ENCODE measurements around the gene DUSP2.

The DUSP2 gene

DNA sequence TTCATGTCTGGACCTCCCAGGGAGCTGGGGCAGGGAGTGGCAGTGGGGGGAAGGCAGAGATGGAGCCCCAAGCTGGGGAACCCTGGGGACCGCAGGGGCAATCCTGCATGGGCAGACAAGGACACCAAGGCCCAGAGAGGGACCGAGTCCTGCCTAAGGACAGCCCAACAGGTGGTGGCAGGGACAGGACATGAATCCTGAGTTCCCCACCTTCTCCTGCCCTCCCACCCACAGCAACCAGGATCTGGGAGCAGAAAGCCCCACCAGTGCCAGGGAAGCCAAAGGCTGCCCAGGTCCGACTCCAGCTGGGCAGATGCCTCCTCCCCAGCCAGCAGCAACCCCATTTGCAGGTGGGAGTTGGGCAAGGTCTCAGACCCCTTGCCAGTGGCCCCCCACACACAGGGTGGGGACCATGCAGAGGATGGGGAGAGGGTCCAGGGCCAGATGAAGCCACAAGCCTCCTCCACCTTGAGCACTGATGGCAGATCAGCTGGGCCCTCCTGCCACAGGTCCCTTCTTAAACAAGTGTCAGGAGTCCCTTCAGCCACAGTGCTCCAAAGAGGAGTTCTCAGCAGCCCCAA is 35.2 kb downstream of the DUSP2 start:
- WGBS, result 90% methylated on average over 3 of the region's 3 CpGs
- Histone ChIP-seq H3K9me3 (ENCODE audit: insufficient read depth, low read depth, low read length) (0 out of 2 replicates have a peak, but pooled peaks cover 2% of the 10 kb centered on the region), H3K4me3 (ENCODE audit: low read length) (no peak overlapping the region), H3K4me1 (ENCODE audit: insufficient read depth, low read length) (peaks cover 23% of the 10 kb centered on the region), H3K9ac (ENCODE audit: low read depth, low read length) (no peak overlapping the region), H3K27me3 (ENCODE audit: insufficient read depth, low read length) (peaks cover 4% of the 10 kb centered on the region; the same call in 1 of the 2 replicates), H3K36me3 (ENCODE audit: insufficient read depth, low read length) (no peaks in the 10 kb centered on the region), H3K27ac (ENCODE audit: low read depth, low read length) (no peak overlapping the region)

DNA sequence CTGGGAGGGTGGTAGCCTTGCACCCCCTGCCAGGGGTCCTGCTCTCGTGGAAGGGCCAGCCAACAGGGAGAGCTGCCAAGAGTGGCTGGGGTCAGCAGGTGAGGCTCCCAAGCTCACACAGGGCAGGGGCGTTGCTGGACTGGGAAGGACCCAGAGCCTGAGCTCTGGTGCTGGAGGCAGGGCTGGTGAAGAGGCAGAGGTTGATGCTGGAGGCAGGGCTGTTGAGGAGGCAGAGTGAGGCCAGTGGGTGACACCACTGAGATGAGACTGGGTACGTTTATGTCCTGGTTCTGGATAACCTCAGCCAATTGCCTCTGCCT is 35.9 kb downstream of the DUSP2 start:
- 81% methylated on average over 3 of the region's 3 CpGs for WGBS
- Histone ChIP-seq H3K27me3 (ENCODE audit: insufficient read depth, low read length) (no peaks in the 10 kb centered on the region), H3K4me3 (ENCODE audit: low read length) (no peak overlapping the region), H3K9me3 (ENCODE audit: insufficient read depth, low read depth, low read length) (0 out of 2 replicates have a peak, but pooled peaks cover 2% of the 10 kb centered on the region), H3K4me1 (ENCODE audit: insufficient read depth, low read length) (peaks cover 23% of the 10 kb centered on the region), H3K36me3 (ENCODE audit: insufficient read depth, low read length) (no peaks in the 10 kb centered on the region), H3K9ac (ENCODE audit: low read depth, low read length) (no peak overlapping the region), H3K27ac (ENCODE audit: low read depth, low read length) (no peak overlapping the region)

DNA sequence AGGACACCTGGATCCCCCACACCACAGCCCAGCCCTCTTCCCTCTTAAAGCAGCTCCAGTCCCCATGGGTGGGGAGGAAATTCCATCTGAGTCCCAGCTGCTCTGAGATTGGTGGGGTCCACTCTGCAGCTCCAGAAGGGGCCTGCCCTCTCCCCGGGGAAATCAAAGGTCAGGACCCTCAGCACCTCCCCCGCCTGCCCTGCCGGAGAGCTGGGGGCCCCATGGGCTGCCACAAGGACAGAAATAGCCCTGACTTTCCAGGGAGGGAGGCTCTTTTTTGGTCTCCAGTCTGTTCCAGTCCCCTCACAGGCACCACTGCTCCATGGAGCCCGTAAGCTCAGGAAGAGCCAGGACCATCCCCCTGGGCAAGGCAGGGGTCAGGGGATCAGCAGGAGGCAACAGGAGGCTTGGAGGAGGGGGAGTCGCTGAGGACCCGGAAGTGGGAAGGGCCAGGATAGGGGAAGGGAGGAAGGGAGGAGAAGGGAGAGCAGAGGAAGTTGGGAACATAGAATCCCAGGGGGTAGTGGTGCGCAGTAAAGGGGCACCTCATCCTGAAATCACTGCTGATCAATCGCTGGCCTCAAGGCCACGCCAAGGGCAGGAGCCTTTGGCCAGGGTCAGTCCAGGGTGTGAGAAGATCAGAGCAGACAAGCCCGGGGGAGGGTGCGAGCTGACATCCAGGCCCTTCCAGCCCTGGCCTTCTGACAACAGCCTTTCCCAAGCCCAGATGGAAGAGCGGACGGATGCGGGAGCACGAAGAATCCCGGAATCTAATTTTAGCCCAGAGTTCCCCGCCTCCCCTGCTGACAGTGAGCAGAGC is 36.5 kb downstream of the DUSP2 start:
- Histone ChIP-seq H3K36me3 (ENCODE audit: insufficient read depth, low read length) (no peaks in the 10 kb centered on the region), H3K9me3 (ENCODE audit: insufficient read depth, low read depth, low read length) (0 out of 2 replicates have a peak, but pooled peaks cover 2% of the 10 kb centered on the region), H3K27ac (ENCODE audit: low read depth, low read length) (peak overlapping the region; percentile 36; the same call in 1 of the 2 replicates), H3K27me3 (ENCODE audit: insufficient read depth, low read length) (no peaks in the 10 kb centered on the region), H3K9ac (ENCODE audit: low read depth, low read length) (no peak overlapping the region; the same call in 1 of the 2 replicates), H3K4me1 (ENCODE audit: insufficient read depth, low read length) (peaks cover 23% of the 10 kb centered on the region), H3K4me3 (ENCODE audit: low read length) (no peak overlapping the region)
- 53% methylated on average over 17 of the region's 17 CpGs for WGBS

DNA sequence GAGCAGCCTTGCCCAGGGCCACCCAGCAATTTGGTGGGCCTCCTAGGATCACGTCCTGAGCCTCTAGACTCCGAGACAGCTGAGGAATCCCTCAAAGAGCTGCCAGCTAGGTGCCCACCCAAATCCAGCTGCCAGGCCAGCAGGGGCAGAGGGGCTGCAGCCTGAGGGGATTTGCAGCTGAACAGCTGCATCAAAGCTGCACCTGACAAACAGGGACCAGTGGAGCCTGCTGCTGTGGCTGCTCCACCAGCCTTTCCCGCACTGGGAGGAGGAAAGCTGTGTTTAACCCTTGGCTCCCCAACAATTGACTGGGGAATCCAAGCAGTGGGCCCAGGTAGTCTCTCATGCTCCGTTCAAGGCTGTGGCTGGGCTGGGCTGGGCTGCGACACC is 37.1 kb downstream of the DUSP2 start:
- Histone ChIP-seq H3K4me1 (ENCODE audit: insufficient read depth, low read length) (peaks cover 23% of the 10 kb centered on the region), H3K9me3 (ENCODE audit: insufficient read depth, low read depth, low read length) (0 out of 2 replicates have a peak, but pooled peaks cover 2% of the 10 kb centered on the region), H3K4me3 (ENCODE audit: low read length) (no peak overlapping the region), H3K27me3 (ENCODE audit: insufficient read depth, low read length) (no peaks in the 10 kb centered on the region), H3K27ac (ENCODE audit: low read depth, low read length) (peak overlapping the region; percentile 36; the same call in 1 of the 2 replicates), H3K36me3 (ENCODE audit: insufficient read depth, low read length) (no peaks in the 10 kb centered on the region), H3K9ac (ENCODE audit: low read depth, low read length) (no peak overlapping the region)
- WGBS, result 49% methylated on average over 5 of the region's 5 CpGs

GRCh38 chr2:96107708-96108065 is 37.6 kb downstream of the DUSP2 start:
- Histone ChIP-seq H3K4me3 (ENCODE audit: low read length) (no peak overlapping the region), H3K4me1 (ENCODE audit: insufficient read depth, low read length) (peaks cover 23% of the 10 kb centered on the region), H3K36me3 (ENCODE audit: insufficient read depth, low read length) (no peaks in the 10 kb centered on the region), H3K27me3 (ENCODE audit: insufficient read depth, low read length) (no peaks in the 10 kb centered on the region), H3K27ac (ENCODE audit: low read depth, low read length) (no peak overlapping the region), H3K9ac (ENCODE audit: low read depth, low read length) (no peak overlapping the region), H3K9me3 (ENCODE audit: insufficient read depth, low read depth, low read length) (0 out of 2 replicates have a peak, but pooled peaks cover 2% of the 10 kb centered on the region)
- WGBS, result 77% methylated on average over 3 of the region's 3 CpGs

DNA sequence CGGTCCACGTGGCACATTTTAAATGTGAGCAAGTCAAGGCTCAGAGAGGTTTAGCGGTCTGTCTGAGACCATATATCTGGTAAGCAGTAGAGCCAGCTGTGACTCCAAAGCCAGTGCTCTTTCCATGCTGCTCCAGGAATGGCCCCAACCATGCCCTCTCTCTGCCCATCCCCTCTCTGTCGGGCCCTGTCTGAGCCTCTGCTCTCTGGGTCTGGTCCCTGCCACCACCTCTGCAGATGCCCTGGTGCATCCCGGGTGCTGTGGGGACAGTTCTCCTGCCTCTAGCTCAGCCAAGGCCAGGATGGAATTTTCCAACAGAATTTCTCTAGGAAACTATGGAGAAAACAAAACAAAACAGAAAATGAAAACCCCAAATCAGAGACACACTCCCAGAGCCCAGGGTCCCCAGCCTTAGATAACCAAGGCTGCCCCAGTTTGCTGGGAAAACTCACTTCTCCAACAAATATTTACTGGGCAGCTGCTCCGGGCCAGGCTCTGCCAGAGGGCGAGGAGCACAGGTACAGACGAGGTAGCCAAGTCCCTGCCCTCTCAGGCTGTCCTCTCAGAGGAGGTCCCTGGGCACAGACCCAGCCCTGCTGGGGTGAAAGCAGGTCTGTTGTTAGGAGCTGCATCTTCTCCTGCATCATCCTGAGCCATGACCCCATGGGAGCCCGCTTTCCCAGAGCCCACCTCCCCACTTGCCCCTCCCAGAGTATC is 38.1 kb downstream of the DUSP2 start:
- no peaks in the 10 kb centered on the region for H3K36me3 ChIP-seq (ENCODE audit: insufficient read depth, low read length)
- H3K27me3 ChIP-seq (ENCODE audit: insufficient read depth, low read length), result no peaks in the 10 kb centered on the region
- peaks cover 23% of the 10 kb centered on the region for H3K4me1 ChIP-seq (ENCODE audit: insufficient read depth, low read length)
- H3K9ac ChIP-seq (ENCODE audit: low read depth, low read length), result no peak overlapping the region
- no peak overlapping the region for H3K27ac ChIP-seq (ENCODE audit: low read depth, low read length)
- WGBS, result 90% methylated on average over 9 of the region's 9 CpGs
- no peak overlapping the region for H3K4me3 ChIP-seq (ENCODE audit: low read length)
- 0 out of 2 replicates have a peak, but pooled peaks cover 2% of the 10 kb centered on the region for H3K9me3 ChIP-seq (ENCODE audit: insufficient read depth, low read depth, low read length)

DNA sequence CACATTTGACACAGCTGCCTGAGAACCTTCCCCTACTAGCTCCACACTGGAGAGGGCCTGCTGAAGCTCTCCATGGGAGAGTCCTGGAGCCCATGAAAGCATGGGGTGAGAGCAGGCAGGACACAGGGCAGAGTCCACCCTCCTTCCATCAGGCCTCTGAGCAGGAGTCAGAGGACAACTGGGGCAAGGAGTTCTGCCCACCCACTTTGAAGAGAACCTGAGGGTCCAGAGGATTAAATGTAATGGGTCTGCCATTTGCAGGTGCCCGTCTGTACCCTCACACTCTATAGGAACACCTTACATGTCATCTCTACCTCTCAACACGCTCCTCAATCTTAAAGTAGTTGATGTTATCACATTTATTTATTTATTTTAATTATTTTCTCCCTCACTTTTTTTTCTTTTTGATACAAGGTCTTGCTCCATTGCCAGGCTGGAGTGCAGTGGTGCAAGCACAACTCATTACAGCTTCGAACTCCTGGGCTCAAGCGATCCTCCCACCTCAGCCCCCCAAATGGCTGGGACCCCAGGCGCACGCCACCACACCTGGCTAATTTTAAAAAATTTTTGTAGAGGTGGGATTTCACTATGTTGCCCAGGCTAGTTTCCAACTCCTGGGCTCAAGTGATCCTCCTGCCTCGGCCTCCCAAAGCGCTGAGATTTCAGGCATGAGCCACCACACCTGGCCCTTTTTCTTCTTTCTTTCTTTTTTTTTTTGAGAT is 39.1 kb downstream of the DUSP2 start:
- H3K9me3 ChIP-seq (ENCODE audit: insufficient read depth, low read depth, low read length), result 0 out of 2 replicates have a peak, but pooled peaks cover 2% of the 10 kb centered on the region
- no peaks in the 10 kb centered on the region for H3K36me3 ChIP-seq (ENCODE audit: insufficient read depth, low read length)
- H3K27me3 ChIP-seq (ENCODE audit: insufficient read depth, low read length), result no peaks in the 10 kb centered on the region
- no peak overlapping the region for H3K4me3 ChIP-seq (ENCODE audit: low read length)
- peaks cover 23% of the 10 kb centered on the region for H3K4me1 ChIP-seq (ENCODE audit: insufficient read depth, low read length)
- no peak overlapping the region for H3K27ac ChIP-seq (ENCODE audit: low read depth, low read length)
- WGBS, result 94% methylated on average over 6 of the region's 8 CpGs
- no peak overlapping the region for H3K9ac ChIP-seq (ENCODE audit: low read depth, low read length)

- H3K27ac ChIP-seq (ENCODE audit: low read depth, low read length), result no peak overlapping the region
- H3K9ac ChIP-seq (ENCODE audit: low read depth, low read length), result no peak overlapping the region
- 89% methylated on average over 3 of the region's 3 CpGs for WGBS
- no peak overlapping the region for H3K4me3 ChIP-seq (ENCODE audit: low read length)
- no peaks in the 10 kb centered on the region for H3K36me3 ChIP-seq (ENCODE audit: insufficient read depth, low read length)
- peaks cover 23% of the 10 kb centered on the region for H3K4me1 ChIP-seq (ENCODE audit: insufficient read depth, low read length)
- H3K9me3 ChIP-seq (ENCODE audit: insufficient read depth, low read depth, low read length), result 0 out of 2 replicates have a peak, but pooled peaks cover 2% of the 10 kb centered on the region
- no peaks in the 10 kb centered on the region for H3K27me3 ChIP-seq (ENCODE audit: insufficient read depth, low read length)
These were observed 39.9 kb downstream of the DUSP2 start for GRCh38 chr2:96105152-96105915.

DNA sequence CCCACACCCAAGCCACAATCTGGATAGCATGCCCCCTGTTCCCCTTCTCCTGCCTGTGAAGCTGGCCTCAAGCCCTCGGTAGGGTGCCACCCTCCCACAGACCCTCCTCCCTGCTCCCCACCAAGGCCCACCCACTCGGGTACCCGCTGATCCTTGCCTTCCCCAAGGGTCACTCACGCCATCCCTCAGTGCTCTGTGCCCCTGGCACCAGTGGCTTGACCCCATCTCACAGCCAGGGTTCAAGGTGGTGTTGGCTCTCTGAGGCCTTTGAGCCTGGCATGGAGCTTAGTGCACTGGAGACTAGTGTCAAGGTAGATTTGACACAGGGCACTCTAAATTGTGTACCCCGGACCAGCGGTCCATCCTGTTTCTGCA is 40.8 kb downstream of the DUSP2 start:
- Histone ChIP-seq H3K9ac (ENCODE audit: low read depth, low read length) (no peak overlapping the region), H3K4me1 (ENCODE audit: insufficient read depth, low read length) (peaks cover 22% of the 10 kb centered on the region), H3K36me3 (ENCODE audit: insufficient read depth, low read length) (no peaks in the 10 kb centered on the region), H3K4me3 (ENCODE audit: low read length) (no peak overlapping the region), H3K27me3 (ENCODE audit: insufficient read depth, low read length) (no peaks in the 10 kb centered on the region), H3K9me3 (ENCODE audit: insufficient read depth, low read depth, low read length) (0 out of 2 replicates have a peak, but pooled peaks cover 2% of the 10 kb centered on the region), H3K27ac (ENCODE audit: low read depth, low read length) (no peak overlapping the region)
- WGBS, result 90% methylated on average over 6 of the region's 6 CpGs

DNA sequence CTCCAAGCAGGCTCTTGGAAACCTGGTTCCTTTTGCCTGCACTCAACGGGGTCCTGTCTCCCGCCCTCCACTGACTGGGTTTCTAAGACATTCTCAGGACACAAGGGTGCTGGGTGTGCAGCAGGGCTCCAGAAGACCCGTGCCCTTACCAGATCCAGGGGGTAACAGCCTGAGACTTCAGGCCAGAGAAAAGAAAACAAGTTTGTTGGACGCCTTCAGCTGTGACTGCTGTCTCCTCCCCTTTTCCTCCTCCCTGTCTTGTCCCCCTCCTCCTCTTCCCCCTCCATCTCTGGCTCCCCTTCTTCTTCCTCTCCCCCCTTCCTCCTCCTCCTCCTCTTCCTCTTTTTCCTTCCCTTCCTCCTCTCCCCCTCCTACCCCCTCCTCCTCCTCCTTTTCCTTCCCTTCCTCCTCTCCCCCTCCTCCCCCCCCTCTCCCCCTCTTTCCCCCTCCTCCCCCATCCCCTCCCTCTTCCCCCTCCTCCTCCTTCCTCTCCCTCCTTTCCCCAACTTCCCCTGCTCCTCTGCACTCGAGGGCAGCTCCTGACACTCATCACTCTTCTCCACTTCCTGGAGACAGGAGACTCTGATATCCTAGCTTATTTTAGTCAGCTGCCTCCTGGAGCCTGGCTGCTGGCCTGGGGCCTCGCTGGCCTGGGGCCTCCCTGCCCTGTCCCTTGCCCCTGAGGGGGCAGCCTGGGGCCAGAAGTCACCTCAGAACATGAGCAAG is 41.3 kb downstream of the DUSP2 start:
- Histone ChIP-seq H3K27ac (ENCODE audit: low read depth, low read length) (no peak overlapping the region), H3K9ac (ENCODE audit: low read depth, low read length) (no peak overlapping the region), H3K36me3 (ENCODE audit: insufficient read depth, low read length) (no peaks in the 10 kb centered on the region), H3K9me3 (ENCODE audit: insufficient read depth, low read depth, low read length) (0 out of 2 replicates have a peak, but pooled peaks cover 2% of the 10 kb centered on the region), H3K27me3 (ENCODE audit: insufficient read depth, low read length) (no peaks in the 10 kb centered on the region), H3K4me1 (ENCODE audit: insufficient read depth, low read length) (peaks cover 16% of the 10 kb centered on the region), H3K4me3 (ENCODE audit: low read length) (no peak overlapping the region)
- whole genome bisulfite sequencing, result 51% methylated on average over 6 of the region's 6 CpGs

All from HUES64 (cell line).